Nephron progenitor cell (in vitro differentiated cells): ENCODE results near the gene SDK2.

Source experiments
- DNase-seq: peaks from one replicate; pipeline ENCODE4 v3.0.0; 2021
- H3K27ac Mint-ChIP-seq: 2 replicates; pipeline ENCODE4 v1.8.0; 2021; ENCODE audit warnings: mild to moderate bottlenecking, moderate library complexity, mixed read lengths
- H3K27me3 Mint-ChIP-seq: 2 replicates; pipeline ENCODE4 v1.8.0; 2021; ENCODE audit warnings: mild to moderate bottlenecking, low read depth, mixed read lengths; ENCODE audit not compliant: poor library complexity
- H3K36me3 Mint-ChIP-seq: 2 replicates; pipeline ENCODE4 v1.8.0; 2021; ENCODE audit warnings: low read depth, mixed read lengths
- H3K4me1 Mint-ChIP-seq: 2 replicates; pipeline ENCODE4 v1.8.0; 2021; ENCODE audit warnings: mixed read lengths
- H3K4me3 Mint-ChIP-seq: 2 replicates; pipeline ENCODE4 v1.8.0; 2021; ENCODE audit warnings: mild to moderate bottlenecking, moderate library complexity, mixed read lengths
- H3K9me3 Mint-ChIP-seq: 2 replicates; pipeline ENCODE4 v1.8.0; 2021; ENCODE audit warnings: mild to moderate bottlenecking, moderate library complexity, mixed read lengths
- CTCF ChIP-seq: fragments of 200-600 bp; sonication (generic); IDR thresholded peaks from 2 replicates; pipeline ENCODE4 v1.5.0; 2021; ENCODE audit warnings: antibody characterized with exemption

SDK2 gene

GRCh38 chr17:73435412-73435811 is 208.8 kb downstream of the SDK2 start:
- Mint-ChIP-seq H3K36me3 (peaks cover 21% of the 10 kb centered on the region), H3K4me3 (no peak overlapping the region), H3K27ac (no peak overlapping the region), H3K4me1 (peaks cover 32% of the 10 kb centered on the region), H3K9me3 (no peaks in the 10 kb centered on the region), H3K27me3 (peaks cover 19% of the 10 kb centered on the region)
- no peak for TF ChIP-seq CTCF
- no peak for DNase-seq

GRCh38 chr17:73434154-73434553 is 210.1 kb downstream of the SDK2 start:
- no peak for TF ChIP-seq CTCF
- Mint-ChIP-seq H3K27me3 (peaks cover 15% of the 10 kb centered on the region), H3K27ac (no peak overlapping the region), H3K4me1 (peaks cover 37% of the 10 kb centered on the region), H3K4me3 (no peak overlapping the region), H3K36me3 (peaks cover 13% of the 10 kb centered on the region), H3K9me3 (no peaks in the 10 kb centered on the region)
- no peak for DNase-seq

GRCh38 chr17:73433501-73433900 is 210.7 kb downstream of the SDK2 start:
- Mint-ChIP-seq H3K4me1 (peaks cover 37% of the 10 kb centered on the region), H3K27me3 (peaks cover 12% of the 10 kb centered on the region), H3K27ac (no peak overlapping the region), H3K9me3 (no peaks in the 10 kb centered on the region), H3K36me3 (peaks cover 9% of the 10 kb centered on the region), H3K4me3 (no peak overlapping the region)
- no peak for DNase-seq
- TF ChIP-seq CTCF: no peak

GRCh38 chr17:73432624-73433190 is 211.5 kb downstream of the SDK2 start:
- DNase-seq: no peak
- TF ChIP-seq CTCF: no peak
- Mint-ChIP-seq H3K4me3 (no peak overlapping the region), H3K27me3 (peaks cover 12% of the 10 kb centered on the region), H3K36me3 (peaks cover 10% of the 10 kb centered on the region), H3K27ac (no peak overlapping the region), H3K4me1 (peaks cover 35% of the 10 kb centered on the region), H3K9me3 (no peaks in the 10 kb centered on the region)

GRCh38 chr17:73431401-73432205 is 212.6 kb downstream of the SDK2 start:
- DNase-seq: no peak
- TF ChIP-seq CTCF: no peak
- H3K4me1 Mint-ChIP-seq: peaks cover 29% of the 10 kb centered on the region

GRCh38 chr17:73430848-73431247 is 213.4 kb downstream of the SDK2 start:
- Mint-ChIP-seq H3K27me3 (peaks cover 12% of the 10 kb centered on the region), H3K36me3 (peaks cover 5% of the 10 kb centered on the region), H3K9me3 (no peaks in the 10 kb centered on the region), H3K4me3 (no peak overlapping the region), H3K27ac (no peak overlapping the region), H3K4me1 (peaks cover 27% of the 10 kb centered on the region)
- no peak for TF ChIP-seq CTCF
- no peak for DNase-seq

More at GRCh38 chr17:73431401-73432205, 212.6 kb downstream of the SDK2 start:
- H3K9me3 Mint-ChIP-seq: no peaks in the 10 kb centered on the region
- H3K4me3 Mint-ChIP-seq: no peak overlapping the region
- H3K27ac Mint-ChIP-seq: no peak overlapping the region
- peaks cover 12% of the 10 kb centered on the region for H3K27me3 Mint-ChIP-seq
- H3K36me3 Mint-ChIP-seq: peaks cover 8% of the 10 kb centered on the region
